ENCODE measurements around the gene RORC.
"Not testable (repeated sequence)": the region's sequence is repeated elsewhere in the genome, so short reads cannot be mapped to it uniquely, and the experiment has no call there.

RORC gene

GRCh38 chr1:151798571-151798970 is 33.0 kb downstream of the RORC start:
- no peak overlapping the region for H3K4me3 ChIP-seq (ENCODE audit: control insufficient read depth, low read depth, low read length)
- no peak for TF ChIP-seq CTCF (IDR thresholded peaks at IDR 0.05; ENCODE audit: control insufficient read depth, insufficient read depth, low read depth, low read length, missing control alignments)
- no peak for DNase-seq (ENCODE audit: low read depth)

DNA sequence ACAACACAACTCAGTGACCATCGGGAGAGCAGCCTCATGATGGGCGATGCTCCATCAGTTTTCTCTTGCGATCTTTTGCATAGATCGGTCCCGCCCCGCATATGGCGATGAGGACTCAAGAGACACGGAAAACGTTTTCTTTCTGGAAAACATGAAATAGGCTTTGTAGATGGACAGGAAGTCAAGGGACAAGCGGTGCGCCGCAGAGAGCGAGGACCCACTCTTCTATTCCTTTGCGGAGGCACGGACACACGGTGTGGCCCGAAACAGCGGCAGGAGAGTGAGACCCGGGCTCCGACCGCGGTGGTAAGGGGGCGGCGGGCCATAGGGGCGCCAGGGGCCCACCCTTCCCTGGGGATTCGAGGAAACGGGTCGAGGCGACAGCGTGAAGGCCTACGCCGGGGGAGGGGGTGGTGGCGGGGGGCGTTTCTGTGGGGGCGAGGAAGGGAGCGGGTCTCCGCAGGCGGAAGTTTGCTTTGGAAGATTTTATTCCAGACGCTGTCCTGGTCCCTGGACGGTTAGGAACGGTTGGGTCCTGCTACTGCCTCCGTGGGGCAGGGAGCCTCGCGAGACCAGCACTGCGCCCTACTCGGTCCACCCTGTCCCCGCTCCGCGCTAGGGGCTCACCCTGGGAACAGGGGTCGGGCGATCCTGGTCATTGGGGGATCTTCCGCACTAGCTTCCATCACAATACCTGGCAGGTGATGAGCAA is 40.5 kb downstream of the RORC start:
- TF ChIP-seq CTCF (IDR thresholded peaks at IDR 0.05; ENCODE audit: control insufficient read depth, insufficient read depth, low read depth, low read length, missing control alignments), result no peak
- DNase-seq (ENCODE audit: low read depth), result no peak
- H3K4me3 ChIP-seq (ENCODE audit: control insufficient read depth, low read depth, low read length), result peak overlapping the region; percentile 63

DNA sequence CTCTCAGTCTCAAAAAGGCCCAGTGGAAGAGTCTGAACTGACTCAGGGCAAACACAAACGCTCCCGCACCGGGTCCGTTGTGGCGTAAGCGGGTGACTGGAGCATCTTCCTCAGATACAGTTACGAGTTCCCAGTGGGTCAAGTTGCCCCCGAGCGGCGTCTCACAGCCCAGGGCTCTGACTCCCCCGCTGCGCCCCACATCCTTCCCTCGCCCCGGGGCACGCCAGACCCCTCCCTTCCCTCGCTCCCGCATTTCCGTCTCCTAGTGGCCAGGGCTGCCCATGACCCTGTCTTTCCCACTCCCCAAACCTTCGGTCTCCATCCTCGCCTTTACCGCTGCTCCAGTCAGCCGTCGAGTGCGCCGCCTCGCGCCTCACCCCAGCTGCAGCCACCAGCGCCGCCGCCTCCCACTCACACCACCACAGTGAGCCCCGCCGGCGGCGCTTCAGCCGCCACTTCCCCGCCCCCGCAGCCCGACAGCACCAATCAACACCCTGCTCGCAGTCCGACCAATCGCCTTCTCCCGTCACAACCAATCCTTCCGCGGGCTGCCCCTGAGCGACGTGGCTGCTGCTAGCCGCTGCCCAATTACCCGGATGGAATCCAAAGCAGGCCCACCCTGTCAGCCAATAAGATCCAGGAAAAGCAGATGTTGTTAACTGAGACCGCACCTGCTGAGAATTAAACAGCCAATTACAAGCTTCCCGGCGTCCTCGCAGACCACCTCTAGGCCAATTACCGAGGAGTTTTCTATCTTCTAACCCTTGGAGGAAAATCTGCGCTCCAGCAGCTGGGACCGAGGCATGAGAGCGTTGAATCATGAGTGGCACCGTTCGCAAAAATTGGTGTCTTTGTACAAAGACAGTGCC is 41.3 kb downstream of the RORC start, which contains the start of gene TDRKH:
TSS of gene TDRKH (minus strand) at position 430 of the 869 bp plus-strand sequence. CDS start 7,478 bp downstream, outside the sequence.
- peak; percentile 15 for TF ChIP-seq CTCF (IDR thresholded peaks at IDR 0.05; ENCODE audit: control insufficient read depth, insufficient read depth, low read depth, low read length, missing control alignments)
- peak within 1 kb of the TSS; percentile 63 for H3K4me3 ChIP-seq (ENCODE audit: control insufficient read depth, low read depth, low read length)
- peak; percentile 96 for DNase-seq (ENCODE audit: low read depth)

GRCh38 chr1:151787689-151788088 is 43.9 kb downstream of the RORC start:
- H3K4me3 ChIP-seq (ENCODE audit: control insufficient read depth, low read depth, low read length), result no peak overlapping the region
- DNase-seq (ENCODE audit: low read depth), result no peak
- TF ChIP-seq CTCF (IDR thresholded peaks at IDR 0.05; ENCODE audit: control insufficient read depth, insufficient read depth, low read depth, low read length, missing control alignments), result no peak

DNA sequence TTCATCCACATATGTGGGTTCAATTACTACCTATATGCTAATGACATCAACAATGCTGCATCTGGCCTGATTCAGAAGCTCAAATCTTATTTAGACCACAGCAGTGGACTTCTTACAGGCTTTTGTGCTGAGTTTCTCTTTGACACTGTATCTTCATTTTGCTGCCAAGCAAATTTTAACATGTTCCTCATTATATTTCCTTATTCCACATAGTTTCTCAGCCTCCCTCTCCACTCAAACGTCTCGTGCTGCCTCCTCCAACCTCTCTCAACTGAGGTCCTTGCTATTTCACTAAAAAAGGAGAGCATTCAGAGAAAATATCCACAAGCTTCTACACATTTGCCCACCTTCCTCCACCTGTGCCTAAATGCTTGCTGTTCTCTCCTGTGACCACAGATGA is 47.8 kb downstream of the RORC start:
- TF ChIP-seq CTCF (IDR thresholded peaks at IDR 0.05; ENCODE audit: control insufficient read depth, insufficient read depth, low read depth, low read length, missing control alignments), result no peak
- no peak for DNase-seq (ENCODE audit: low read depth)
- H3K4me3 ChIP-seq (ENCODE audit: control insufficient read depth, low read depth, low read length), result no peak overlapping the region

- no peak for DNase-seq (ENCODE audit: low read depth)
- TF ChIP-seq CTCF (IDR thresholded peaks at IDR 0.05; ENCODE audit: control insufficient read depth, insufficient read depth, low read depth, low read length, missing control alignments), result no peak
- H3K4me3 ChIP-seq (ENCODE audit: control insufficient read depth, low read depth, low read length), result no peak overlapping the region
Measured at GRCh38 chr1:151782741-151783140, 48.9 kb downstream of the RORC start.

GRCh38 chr1:151782026-151782425 is 49.6 kb downstream of the RORC start:
- H3K4me3 ChIP-seq (ENCODE audit: control insufficient read depth, low read depth, low read length); DNase-seq (ENCODE audit: low read depth): not testable (repeated sequence)

GRCh38 chr1:151780736-151781135 is 50.9 kb downstream of the RORC start:
- not testable (repeated sequence) for DNase-seq (ENCODE audit: low read depth); H3K4me3 ChIP-seq (ENCODE audit: control insufficient read depth, low read depth, low read length)

Data from AG09309 (cell line).